K562 (cell line): Measurements from ENCODE around the gene OR2V2. TPM values are rescaled to one million over a fixed set of nuclear protein-coding genes. Genes with fewer than 3 reads are reported as not detected.

ENCODE experiments used
- ATF3 ChIP-seq, 2 experiments: fragments of 450-650 bp in 1 of 2; sonication (generic) in 1 of 2; formaldehyde crosslinking in 1 of 2; IDR thresholded peaks in 1 of 2; conservative IDR thresholded peaks in 1 of 2; 2 replicates each; pipeline versions ENCODE4 v1.6.1 to v1.8.1; 2016 to 2023; ENCODE audit warnings: mild to moderate bottlenecking in 2 of 2, moderate library complexity in 2 of 2, inconsistent platforms in 1 of 2, missing genetic modification reagents in 1 of 2
- ESRRA ChIP-seq: fragments of 450-650 bp; IDR thresholded peaks from 2 replicates; pipeline ENCODE4 v1.6.1; 2014; ENCODE audit warnings: low read depth, mild to moderate bottlenecking, moderate library complexity, borderline replicate concordance
- FOXJ2 ChIP-seq: fragments of 200-800 bp; sonication (Bioruptor generic); IDR thresholded peaks from 2 replicates; pipeline ENCODE4 v1.6.1; 2016; ENCODE audit warnings: missing genetic modification characterization, missing compliant biosample characterization
- GABPB1 ChIP-seq: sonication (generic); formaldehyde crosslinking; IDR thresholded peaks from 2 replicates; pipeline ENCODE4 v1.8.0; 2022; ENCODE audit warnings: mild to moderate bottlenecking, missing genetic modification reagents
- HIVEP1 ChIP-seq: fragments of 250-450 bp; sonication (Bioruptor Pico); IDR thresholded peaks from 2 replicates; pipeline ENCODE4 v1.4.0; 2020; ENCODE audit warnings: mild to moderate bottlenecking
- HNRNPL ChIP-seq: fragments of 200-400 bp; formaldehyde crosslinking; IDR thresholded peaks from 2 replicates; pipeline ENCODE4 v1.6.1; 2017; ENCODE audit warnings: low read depth, mild to moderate bottlenecking, low read length
- HNRNPUL1 ChIP-seq: fragments of 200-400 bp; formaldehyde crosslinking; IDR thresholded peaks from 2 replicates; pipeline ENCODE4 v1.6.1; 2017; ENCODE audit warnings: low read length
- NCOA6 ChIP-seq: fragments of 450-650 bp; IDR thresholded peaks from 2 replicates; pipeline ENCODE4 v1.6.1; 2017; ENCODE audit warnings: mild to moderate bottlenecking
- NFATC3 ChIP-seq: fragments of 450-650 bp; IDR thresholded peaks from 2 replicates; pipeline ENCODE4 v1.6.1; 2017; ENCODE audit warnings: mild to moderate bottlenecking
- NR1H2 ChIP-seq: sonication (generic); formaldehyde crosslinking; IDR thresholded peaks from 2 replicates; pipeline ENCODE4 v1.4.0; 2020; ENCODE audit warnings: mild to moderate bottlenecking, missing genetic modification reagents
- PRPF4 ChIP-seq: fragments of 200-400 bp; formaldehyde crosslinking; IDR thresholded peaks from one replicate; pipeline ENCODE4 v1.6.1; 2017; ENCODE audit warnings: low read length, low read depth, mild to moderate bottlenecking; ENCODE audit not compliant: insufficient read depth, poor library complexity, severe bottlenecking
- RCOR1 ChIP-seq, 2 experiments: IDR thresholded peaks; 2 replicates each; pipeline ENCODE4 v1.6.1; 2012; ENCODE audit warnings: low read depth in 2 of 2, low read length in 2 of 2, borderline replicate concordance in 1 of 2, improper control_type of control experiment in 1 of 2
- SMARCA4 ChIP-seq: fragments of 450-650 bp; IDR thresholded peaks from 2 replicates; pipeline ENCODE4 v1.6.1; 2016
- TARDBP ChIP-seq: fragments of 450-650 bp; IDR thresholded peaks from 2 replicates; pipeline ENCODE4 v1.6.1; 2016
- TRIM28 ChIP-seq: fragments of 450-650 bp; IDR thresholded peaks from 2 replicates; pipeline ENCODE4 v1.6.1; 2017
- ZBTB40 ChIP-seq, 2 experiments: fragments of 450-650 bp in 1 of 2; sonication (generic) in 1 of 2; formaldehyde crosslinking in 1 of 2; IDR thresholded peaks; 2 replicates each; pipeline versions ENCODE4 v1.7.1 to v1.9.0; 2016 to 2022; ENCODE audit warnings: inconsistent platforms in 1 of 2, mild to moderate bottlenecking in 1 of 2, missing genetic modification reagents in 1 of 2
- ZFX ChIP-seq: sonication (generic); formaldehyde crosslinking; IDR thresholded peaks from 2 replicates; pipeline ENCODE4 v1.8.0; 2022; ENCODE audit warnings: mild to moderate bottlenecking, missing genetic modification reagents, moderate library complexity
- ZNF217 ChIP-seq: sonication (generic); formaldehyde crosslinking; IDR thresholded peaks from 2 replicates; pipeline ENCODE4 v1.8.0; 2022; ENCODE audit warnings: mild to moderate bottlenecking, missing genetic modification reagents
- ZSCAN29 ChIP-seq: fragments of 450-650 bp; IDR thresholded peaks from 2 replicates; pipeline ENCODE4 v1.6.1; 2017
- polyA plus RNA-seq, 8 experiments: library from polyadenylated mRNA; depleted of rRNA in 4 of 8; stranded (reverse) in 5 of 8; unstranded in 3 of 8; fragments of >200 nt; fragmentation: Nextera tagmentation in 2 of 8; fragmentation: Illumina TruSeq in 1 of 8; extraction: Ambion mirVana in 2 of 8; extraction: Trizol in 1 of 8; gene quantifications; 2 replicates each; pipeline versions ENCODE4 v1.2.1 to v1.2.3, GENCODE V29; 2011 to 2014; ENCODE audit warnings: inconsistent platforms in 1 of 8, missing spikeins in 1 of 8
- total RNA-seq, 7 experiments: library from RNA; depleted of rRNA in 6 of 7; stranded (reverse); fragments of >200 nt in 6 of 7; fragmentation: Illumina TruSeq in 2 of 7; extraction: Trizol in 2 of 7; gene quantifications; 2 replicates each; pipeline versions ENCODE4 v1.2.1 to v1.2.3, GENCODE V29; 2011 to 2021; ENCODE audit warnings: low replicate concordance in 1 of 7

The OR2V2 gene
- total and polyA plus RNA-seq, 9 of the 15 experiments (the other 6 are each of a cell fraction or from before 2014, with no cell fraction given): 0.01 TPM; not detected in 8

GRCh38 chr5:181187500-181188213 is 40.3 kb downstream of the OR2V2 start (continued):
- TF ChIP-seq ESRRA (peak; percentile 48; the same call in 1 of the 2 replicates), ATF3 (IDR thresholded peaks at IDR 0.05) (0 out of 2 replicates have a peak, but pooled peaks have one; percentile 14), ATF3 (CRISPR knock-in tag; conservative IDR thresholded peaks at IDR 0.05) (peak; percentile 63; the same call in 1 of the 2 replicates), NCOA6 (no peak), ZSCAN29 (0 out of 2 replicates have a peak, but pooled peaks have one; percentile 20), RCOR1 (IDR thresholded peaks at IDR 0.05; ENCODE audit: borderline replicate concordance in 1 of 2, low read depth in 2 of 2, low read length in 2 of 2) (peak in 1 of 2 experiments; percentile 19; a peak in 1 of 4 replicates), TARDBP (peak; percentile 80), NFATC3 (no peak), HNRNPUL1 (no peak), NR1H2 (0 out of 2 replicates have a peak, but pooled peaks have one; percentile 13), ZNF217 (CRISPR knock-in tag) (no peak), PRPF4 (no peak), HNRNPL (no peak), SMARCA4 (no peak; the same call in 1 of the 2 replicates), FOXJ2 (peak; percentile 13; the same call in 1 of the 2 replicates), TRIM28 (peak; percentile 72; the same call in 1 of the 2 replicates), GABPB1 (CRISPR knock-in tag) (no peak; the same call in 1 of the 2 replicates), ZFX (CRISPR knock-in tag) (peak; percentile 70), ZBTB40 (IDR thresholded peaks at IDR 0.05) (peak; percentile 84), ZBTB40 (CRISPR knock-in tag; IDR thresholded peaks at IDR 0.05) (no peak), HIVEP1 (CRISPR knock-in tag) (no peak)
